OCI-LY1 (cell line): ENCODE data around the gene C19orf25.
"Not testable (repeated sequence)": the region's sequence is repeated elsewhere in the genome, so short reads cannot be mapped to it uniquely, and the experiment has no call there.

ENCODE experiments used
- H2AFZ ChIP-seq: fragments of 200-600 bp; sonication (generic), shearing (Covaris generic); 2 replicates; pipeline ENCODE4 v1.6.0; 2014; ENCODE audit warnings: antibody characterized with exemption, mild to moderate bottlenecking, low read length
- H3F3A ChIP-seq: fragments of 200-600 bp; sonication (generic), shearing (Covaris generic); 2 replicates; pipeline ENCODE4 v1.6.0; 2014; ENCODE audit warnings: mild to moderate bottlenecking, antibody characterized with exemption, low read length, moderate library complexity; ENCODE audit not compliant: insufficient read depth
- H3K27ac ChIP-seq: fragments of 200-600 bp; sonication (generic); 2 replicates; pipeline ENCODE4 v1.5.1; 2014; ENCODE audit warnings: low read length, mixed run types, mild to moderate bottlenecking, low read depth; ENCODE audit not compliant: poor library complexity, severe bottlenecking
- H3K27me3 ChIP-seq: fragments of 200-600 bp; sonication (generic); 2 replicates; pipeline ENCODE4 v1.6.0; 2014; ENCODE audit warnings: antibody characterized with exemption, mild to moderate bottlenecking, low read length, moderate library complexity; ENCODE audit not compliant: insufficient read depth
- H3K36me3 ChIP-seq: fragments of 200-600 bp; sonication (generic); 2 replicates; pipeline ENCODE4 v1.6.1; 2014; ENCODE audit warnings: mild to moderate bottlenecking, antibody characterized with exemption, low read length, moderate library complexity, mixed read lengths; ENCODE audit not compliant: insufficient read depth
- H3K4me1 ChIP-seq: fragments of 200-600 bp; sonication (generic); 2 replicates; pipeline ENCODE4 v1.5.1; 2014; ENCODE audit warnings: mild to moderate bottlenecking, low read length, moderate library complexity; ENCODE audit not compliant: insufficient read depth, severe bottlenecking
- H3K4me2 ChIP-seq: fragments of 200-600 bp; sonication (generic), shearing (Covaris generic); 2 replicates; pipeline ENCODE4 v1.6.1; 2014; ENCODE audit warnings: low read length
- H3K4me3 ChIP-seq: fragments of 200-600 bp; sonication (generic); 2 replicates; pipeline ENCODE4 v1.5.1; 2014; ENCODE audit warnings: low read length, low read depth, mild to moderate bottlenecking, mixed read lengths; ENCODE audit not compliant: poor library complexity, severe bottlenecking
- H3K79me2 ChIP-seq: fragments of 200-600 bp; shearing (Covaris generic); 2 replicates; pipeline ENCODE4 v1.6.1; 2016; ENCODE audit warnings: mixed run types, low read length, mixed read lengths; ENCODE audit not compliant: insufficient read depth
- H3K9ac ChIP-seq: fragments of 200-600 bp; sonication (generic), shearing (Covaris generic); 2 replicates; pipeline ENCODE4 v1.6.1; 2014; ENCODE audit warnings: mild to moderate bottlenecking, low read length, mixed read lengths
- H3K9me2 ChIP-seq: fragments of 200-600 bp; sonication (generic), shearing (Covaris generic); 2 replicates; pipeline ENCODE4 v1.6.1; 2014; ENCODE audit warnings: low read depth, mild to moderate bottlenecking, low read length, mixed read lengths
- H3K9me3 ChIP-seq: fragments of 200-600 bp; shearing (Covaris generic); 2 replicates; pipeline ENCODE4 v1.6.1; 2014; ENCODE audit warnings: low read length, mixed read lengths
- H4K20me1 ChIP-seq: fragments of 200-600 bp; sonication (generic), shearing (Covaris generic); 2 replicates; pipeline ENCODE4 v1.6.0; 2016; ENCODE audit warnings: mild to moderate bottlenecking, low read length; ENCODE audit not compliant: insufficient read depth
- CTCF ChIP-seq: fragments of 200-600 bp; sonication (generic), shearing (Covaris generic); IDR thresholded peaks from 2 replicates; pipeline ENCODE4 v1.5.1; 2017; ENCODE audit warnings: mild to moderate bottlenecking, antibody characterized with exemption, low read length, moderate library complexity, mixed read lengths
- EZH2 ChIP-seq: fragments of 200-600 bp; sonication (generic), shearing (Covaris generic); IDR thresholded peaks from 2 replicates; pipeline ENCODE4 v1.8.0; 2017; ENCODE audit warnings: borderline replicate concordance, mixed run types, mild to moderate bottlenecking, antibody characterized with exemption, low read length, moderate library complexity, mixed read lengths

C19orf25 gene

GRCh38 chr19:1502433-1503088 lies 23.5 kb upstream of the C19orf25 start:
- H2AFZ ChIP-seq: no peak overlapping the region
- no peak overlapping the region for H3K9ac ChIP-seq
- H3K4me1 ChIP-seq: no peaks in the 10 kb centered on the region
- no peak overlapping the region for H3K4me3 ChIP-seq
- no peaks in the 10 kb centered on the region for H3K36me3 ChIP-seq
- H3K27me3 ChIP-seq: peaks cover 5% of the 10 kb centered on the region; the same call in 1 of the 2 replicates
- no peak overlapping the region for H3K27ac ChIP-seq
- TF ChIP-seq CTCF: no peak
- no peak for TF ChIP-seq EZH2
- no peaks in the 10 kb centered on the region for H3K9me2 ChIP-seq
- H3K79me2 ChIP-seq: no peaks in the 10 kb centered on the region
- no peaks in the 10 kb centered on the region for H3K9me3 ChIP-seq
- H4K20me1 ChIP-seq: no peaks in the 10 kb centered on the region
- H3K4me2 ChIP-seq: no peak overlapping the region
- H3F3A ChIP-seq: no peaks in the 10 kb centered on the region

- H2AFZ ChIP-seq: no peak overlapping the region
- no peak for TF ChIP-seq CTCF
- no peak for TF ChIP-seq EZH2
- no peaks in the 10 kb centered on the region for H3K36me3 ChIP-seq
- H3K4me3 ChIP-seq: no peak overlapping the region
- H3K27me3 ChIP-seq: peaks cover 5% of the 10 kb centered on the region; the same call in 1 of the 2 replicates
- no peaks in the 10 kb centered on the region for H3F3A ChIP-seq
- no peaks in the 10 kb centered on the region for H3K9me2 ChIP-seq
- no peak overlapping the region for H3K9ac ChIP-seq
- H3K27ac ChIP-seq: no peak overlapping the region
- no peaks in the 10 kb centered on the region for H4K20me1 ChIP-seq
- no peak overlapping the region for H3K4me2 ChIP-seq
- no peaks in the 10 kb centered on the region for H3K79me2 ChIP-seq
- H3K4me1 ChIP-seq: no peaks in the 10 kb centered on the region
- no peaks in the 10 kb centered on the region for H3K9me3 ChIP-seq
Observed at GRCh38 chr19:1501200-1501595, 22.2 kb upstream of the C19orf25 start.

GRCh38 chr19:1499231-1499630 lies 20.2 kb upstream of the C19orf25 start:
- H3K4me3 ChIP-seq, H3K9me3 ChIP-seq, H3K27me3 ChIP-seq, H3K4me2 ChIP-seq, H2AFZ ChIP-seq, H3F3A ChIP-seq, H4K20me1 ChIP-seq, H3K9ac ChIP-seq, H3K36me3 ChIP-seq, H3K9me2 ChIP-seq, H3K79me2 ChIP-seq, H3K4me1 ChIP-seq, H3K27ac ChIP-seq: not testable (repeated sequence)

GRCh38 chr19:1497578-1498235 lies 18.7 kb upstream of the C19orf25 start:
- Histone ChIP-seq H3K4me3 (no peak overlapping the region), H3K27ac (no peak overlapping the region), H3K9ac (no peak overlapping the region), H3K79me2 (no peaks in the 10 kb centered on the region), H3F3A (no peaks in the 10 kb centered on the region), H3K4me1 (no peaks in the 10 kb centered on the region), H3K36me3 (no peaks in the 10 kb centered on the region), H3K27me3 (no peaks in the 10 kb centered on the region), H3K9me2 (no peaks in the 10 kb centered on the region), H2AFZ (no peak overlapping the region), H3K4me2 (no peak overlapping the region), H3K9me3 (no peaks in the 10 kb centered on the region), H4K20me1 (no peaks in the 10 kb centered on the region)
- TF ChIP-seq EZH2: no peak
- TF ChIP-seq CTCF: no peak
